Thyroid gland (tissue), 4 donors: ENCODE results near the gene PTPRN2. TPM values are rescaled to one million over a fixed set of nuclear protein-coding genes. Genes with fewer than 3 reads are reported as not detected.

Experiments used
- DNase-seq, 2 donors: peaks; one replicate each; pipeline ENCODE4 v3.0.0-alpha.2; 2019
- H3K27ac ChIP-seq, 3 donors: fragments of 200-600 bp; sonication (generic); 1 replicate in 2 of 3; 2 replicates in 1 of 3; pipeline ENCODE4 v1.5.1; 2016 to 2019; ENCODE audit warnings: mild to moderate bottlenecking in 1 of 3, moderate library complexity in 1 of 3
- H3K27me3 ChIP-seq: fragments of 200-600 bp; sonication (generic); one replicate; pipeline ENCODE4 v1.5.1; 2019
- H3K36me3 ChIP-seq, 2 donors: fragments of 200-600 bp; sonication (generic); one replicate each; pipeline ENCODE4 v1.5.1; 2016 to 2019
- H3K4me1 ChIP-seq, 2 donors: fragments of 200-600 bp; sonication (generic); one replicate each; pipeline ENCODE4 v1.5.1; 2017 to 2019
- H3K4me3 ChIP-seq, 3 donors: fragments of 200-600 bp; sonication (generic); replicated peaks in 1 of 3; 1 replicate in 2 of 3; 2 replicates in 1 of 3; pipeline ENCODE4 v1.5.1; 2016; ENCODE audit warnings: mild to moderate bottlenecking in 1 of 3
- H3K9me3 ChIP-seq: fragments of 200-600 bp; sonication (generic); one replicate; pipeline ENCODE4 v1.5.1; 2017
- POLR2A ChIP-seq, 2 donors: fragments of 450-650 bp; IDR thresholded peaks; one replicate each; pipeline ENCODE4 v1.6.1; 2017; ENCODE audit warnings: antibody characterized with exemption in 2 of 2, mild to moderate bottlenecking in 2 of 2, moderate library complexity in 1 of 2
- WGBS, 2 donors: methylation state at CpG; one replicate each; pipeline ENCODE4 v1.1.5; 2017; 5-methylcytosine and 5-hydroxymethylcytosine counted together
- intact Hi-C: fragments of 100-400 bp; cut with DNase I; formaldehyde crosslinking; loops from one replicate; pipeline ENCODE4 v1.15.1; 2023
- total RNA-seq, 4 donors: library from RNA; depleted of rRNA; stranded (reverse); fragments of >200 nt; gene quantifications; one replicate each; pipeline ENCODE4 v1.2.3, GENCODE V29; 2016
- TF ChIP-seq, protein P1 (sequence below), 6 experiments: fragments of 200-600 bp in 3 of 6; fragments of 450-650 bp in 3 of 6; sonication (generic) in 3 of 6; IDR thresholded peaks; one replicate each; pipeline ENCODE4 v1.5.1; 2016 to 2019; ENCODE audit warnings: antibody characterized with exemption in 6 of 6, mild to moderate bottlenecking in 2 of 6, inconsistent platforms in 1 of 6, moderate library complexity in 1 of 6

The PTPRN2 gene
- total RNA-seq, 4 donors from 2014 or later = 4.2 to 9.9 (median 7.7) TPM

DNA sequence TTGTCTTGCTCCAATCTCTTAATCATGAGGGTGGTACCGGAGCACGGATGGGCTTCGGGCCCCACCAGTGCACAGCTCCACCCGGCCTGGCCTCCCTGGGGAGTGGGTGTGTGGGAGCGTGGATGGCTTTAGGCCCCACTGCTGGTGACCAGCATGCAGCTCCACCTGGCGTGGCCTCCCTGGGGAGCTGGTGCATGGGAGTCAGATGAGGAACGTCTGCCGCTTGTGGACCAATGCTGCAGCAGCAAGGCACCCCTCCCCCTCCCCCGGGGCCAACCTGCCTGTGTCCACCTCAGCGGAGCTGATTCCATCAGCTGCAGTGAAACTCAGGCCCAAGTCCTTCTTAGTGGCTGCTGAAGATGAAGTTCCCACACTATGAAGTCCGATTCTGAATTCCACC is 511.4 kb downstream of the PTPRN2 start:
- Histone ChIP-seq H3K9me3 (no peaks in the 10 kb centered on the region), H3K36me3 (no peaks in the 10 kb centered on the region), H3K27ac (no peak overlapping the region), H3K27me3 (no peaks in the 10 kb centered on the region), H3K4me1 (no peaks in the 10 kb centered on the region), H3K4me3 (no peak overlapping the region)
- TF ChIP-seq, protein P1, sequence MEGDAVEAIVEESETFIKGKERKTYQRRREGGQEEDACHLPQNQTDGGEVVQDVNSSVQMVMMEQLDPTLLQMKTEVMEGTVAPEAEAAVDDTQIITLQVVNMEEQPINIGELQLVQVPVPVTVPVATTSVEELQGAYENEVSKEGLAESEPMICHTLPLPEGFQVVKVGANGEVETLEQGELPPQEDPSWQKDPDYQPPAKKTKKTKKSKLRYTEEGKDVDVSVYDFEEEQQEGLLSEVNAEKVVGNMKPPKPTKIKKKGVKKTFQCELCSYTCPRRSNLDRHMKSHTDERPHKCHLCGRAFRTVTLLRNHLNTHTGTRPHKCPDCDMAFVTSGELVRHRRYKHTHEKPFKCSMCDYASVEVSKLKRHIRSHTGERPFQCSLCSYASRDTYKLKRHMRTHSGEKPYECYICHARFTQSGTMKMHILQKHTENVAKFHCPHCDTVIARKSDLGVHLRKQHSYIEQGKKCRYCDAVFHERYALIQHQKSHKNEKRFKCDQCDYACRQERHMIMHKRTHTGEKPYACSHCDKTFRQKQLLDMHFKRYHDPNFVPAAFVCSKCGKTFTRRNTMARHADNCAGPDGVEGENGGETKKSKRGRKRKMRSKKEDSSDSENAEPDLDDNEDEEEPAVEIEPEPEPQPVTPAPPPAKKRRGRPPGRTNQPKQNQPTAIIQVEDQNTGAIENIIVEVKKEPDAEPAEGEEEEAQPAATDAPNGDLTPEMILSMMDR (IDR thresholded peaks at IDR 0.05) = no peak
- TF ChIP-seq POLR2A (IDR thresholded peaks at IDR 0.05) = no peak
- 78 to 85% methylated on average over 4 to 11 of the region's 11 CpGs for WGBS, 2 donors
- no peak for DNase-seq
- intact Hi-C loops = no loop called here

DNA sequence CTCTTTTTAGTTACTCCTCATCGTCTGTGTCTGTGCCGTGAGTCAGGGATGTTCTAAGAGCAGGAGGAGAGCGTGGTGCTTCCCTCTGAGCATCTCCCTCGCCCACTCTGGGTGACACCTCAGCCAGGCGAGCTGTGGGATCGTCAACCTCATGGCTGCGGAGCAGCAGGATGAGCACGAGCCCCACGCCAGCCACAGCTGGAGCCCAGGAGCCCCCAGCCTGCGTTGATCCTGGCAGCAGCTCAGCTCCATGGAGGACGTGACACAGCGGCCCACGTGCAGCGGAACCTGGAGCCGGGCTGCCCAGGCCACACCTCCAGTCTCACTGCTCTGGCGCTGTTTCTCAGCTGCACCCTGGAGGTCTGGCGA is 512.0 kb downstream of the PTPRN2 start:
- TF ChIP-seq, protein P1 (IDR thresholded peaks at IDR 0.05) = no peak
- TF ChIP-seq POLR2A (IDR thresholded peaks at IDR 0.05) = no peak
- Histone ChIP-seq H3K27me3 (no peaks in the 10 kb centered on the region), H3K9me3 (no peaks in the 10 kb centered on the region), H3K36me3 (no peaks in the 10 kb centered on the region), H3K27ac (no peak overlapping the region), H3K4me3 (no peak overlapping the region), H3K4me1 (no peaks in the 10 kb centered on the region)
- DNase-seq = no peak
- intact Hi-C loops = no loop called here
- 87 to 89% methylated on average over 9 to 10 of the region's 17 CpGs for WGBS, 2 donors

DNA sequence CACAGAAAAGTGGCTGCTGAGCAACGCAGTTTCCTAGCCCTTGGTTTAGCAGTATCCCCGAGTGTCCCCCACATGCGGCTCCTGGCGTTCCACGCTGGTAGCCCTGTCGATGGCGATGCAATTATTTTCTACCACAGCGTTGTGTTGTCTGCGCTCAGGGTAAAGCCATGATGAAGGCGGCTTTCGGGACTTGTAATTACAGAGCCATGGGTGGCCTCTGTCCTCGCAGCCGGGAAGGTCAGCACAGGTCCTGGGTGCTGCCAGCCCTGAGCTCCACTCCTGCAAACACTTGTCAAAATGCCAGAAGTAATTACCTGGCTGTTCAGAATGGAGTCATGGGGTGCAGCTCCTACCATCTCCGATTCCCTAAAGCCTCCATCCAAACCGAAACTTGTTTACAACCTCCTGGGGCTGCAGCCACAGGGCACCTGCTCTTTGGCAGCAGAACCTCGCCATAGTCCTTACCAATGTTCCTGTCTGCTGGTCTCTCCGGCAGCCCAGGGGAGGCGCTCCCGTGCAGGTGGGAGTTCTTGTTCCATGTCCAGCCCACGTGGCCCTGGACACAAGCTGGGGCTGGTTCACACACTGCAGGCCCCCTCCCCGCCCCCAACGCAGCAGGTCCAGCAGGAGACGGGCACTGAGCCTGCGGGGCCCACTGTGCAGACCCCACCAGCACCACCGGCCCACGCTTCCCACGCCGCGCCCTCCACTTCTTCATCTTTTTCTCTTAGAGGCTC is 512.6 kb downstream of the PTPRN2 start:
- no peak for DNase-seq
- Histone ChIP-seq H3K27me3 (no peaks in the 10 kb centered on the region), H3K4me1 (no peaks in the 10 kb centered on the region), H3K9me3 (no peaks in the 10 kb centered on the region), H3K27ac (no peak overlapping the region), H3K4me3 (no peak overlapping the region), H3K36me3 (no peaks in the 10 kb centered on the region)
- TF ChIP-seq POLR2A (IDR thresholded peaks at IDR 0.05) = no peak
- TF ChIP-seq, protein P1 (IDR thresholded peaks at IDR 0.05) = no peak
- WGBS, 2 donors = 79 to 80% methylated on average over 18 to 29 of the region's 29 CpGs
- intact Hi-C loops = no loop called here

DNA sequence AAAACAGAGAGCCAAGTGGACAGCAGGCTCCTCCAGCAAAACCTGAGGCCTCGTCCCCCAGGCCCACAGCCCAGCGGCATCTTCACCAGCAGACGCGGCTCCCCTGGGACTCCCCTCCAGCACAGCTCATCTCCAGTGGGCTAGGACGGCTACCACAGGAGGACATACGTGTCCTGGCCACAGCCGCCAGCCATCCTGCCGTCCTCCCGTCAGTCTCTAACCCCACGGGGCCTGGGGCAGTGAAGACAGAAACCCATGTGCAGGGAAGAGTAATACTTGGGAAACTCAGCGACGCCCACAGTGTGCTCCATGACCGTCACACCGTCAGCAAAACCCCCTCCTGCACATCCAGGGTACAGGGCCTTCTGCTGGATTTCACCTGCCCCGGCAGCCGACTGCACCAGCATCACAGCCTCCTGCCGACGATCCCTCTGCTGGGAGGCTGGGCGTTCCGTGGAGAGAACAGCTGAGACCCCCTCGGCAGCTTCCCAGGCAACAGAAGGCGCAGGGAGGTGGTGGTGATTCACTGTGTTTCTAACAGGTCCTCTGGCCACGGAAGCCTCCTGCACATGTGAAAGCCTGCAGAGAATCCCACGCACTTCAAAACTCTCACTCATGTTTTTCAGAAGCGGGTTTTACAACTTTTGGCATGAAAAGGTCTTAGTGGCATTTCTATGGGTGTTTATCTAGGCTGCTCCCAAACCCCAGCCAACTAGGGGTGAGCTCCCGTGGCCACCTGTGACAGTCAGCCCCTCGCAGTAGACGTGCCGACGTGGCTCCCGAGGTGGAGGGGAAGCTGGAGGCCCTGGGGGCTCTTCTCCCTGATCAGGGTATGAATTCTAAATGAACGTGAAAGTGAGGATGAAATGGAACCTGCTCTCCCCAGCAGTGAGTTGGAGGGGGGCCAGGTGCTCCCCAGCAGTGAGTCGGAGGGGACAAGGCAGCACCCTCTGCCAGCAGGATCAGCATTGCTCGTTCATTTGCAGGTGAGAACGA is 513.5 kb downstream of the PTPRN2 start:
- no peaks in the 10 kb centered on the region for H3K36me3 ChIP-seq
- no peaks in the 10 kb centered on the region for H3K4me1 ChIP-seq
- TF ChIP-seq POLR2A (IDR thresholded peaks at IDR 0.05) = no peak
- TF ChIP-seq, protein P1 (IDR thresholded peaks at IDR 0.05) = no peak

More for the DNA sequence above, 513.5 kb downstream of the PTPRN2 start:
- intact Hi-C loops = no loop called here
- DNase-seq = no peak
- Histone ChIP-seq H3K4me3 (no peak overlapping the region), H3K9me3 (no peaks in the 10 kb centered on the region), H3K27ac (no peak overlapping the region), H3K27me3 (no peaks in the 10 kb centered on the region)
- 72 to 73% methylated on average over 13 to 33 of the region's 35 CpGs for WGBS, 2 donors
